IMR-90 (cell line): Measurements from ENCODE around the gene CCDC43. TPM values are rescaled to one million over a fixed set of nuclear protein-coding genes. Genes with fewer than 3 reads are reported as not detected.
"Not testable (repeated sequence)": the region's sequence is repeated elsewhere in the genome, so short reads cannot be mapped to it uniquely, and the experiment has no call there.

Experiments
- ATAC-seq: fragments of 200-7000 bp; cut with Tn5 transposase; 2 replicates; pipeline ENCODE4 v1.9.1; 2020; ENCODE audit warnings: low read depth, mild to moderate bottlenecking, moderate library complexity
- BruUV-seq: library from RNA; stranded (reverse); fragments of 400-500 nt; replicated peaks from 2 replicates; lab custom pipeline; 2021; lab: Mats Ljungman, UMichigan
- CTCF ChIA-PET: fragments of 300-600 bp; formaldehyde crosslinking; extraction: SDS; loops from one replicate; lab custom pipeline; 2021; ENCODE audit warnings: antibody characterized with exemption; lab: Yijun Ruan, JAX
- POLR2A ChIA-PET: fragments of 300-600 bp; sonication (Branson Sonifier 250); formaldehyde crosslinking; loops from one replicate; lab custom pipeline; 2022; ENCODE audit warnings: antibody characterized with exemption; ENCODE audit not compliant: unreplicated experiment; lab: Charles Lee
- DNase-seq: peaks from one replicate; pipeline ENCODE4 v3.0.0; 2013
- H2AFZ ChIP-seq: replicated peaks from 2 replicates; pipeline ENCODE3; 2013; ENCODE audit warnings: low read length, mild to moderate bottlenecking; ENCODE audit not compliant: poor library complexity
- H2AK5ac ChIP-seq: 2 replicates; pipeline ENCODE4 v1.6.1; 2013; ENCODE audit warnings: low read depth, low read length, inconsistent platforms
- H2AK9ac ChIP-seq: replicated peaks from 2 replicates; pipeline ENCODE3; 2013; ENCODE audit warnings: mild to moderate bottlenecking, low read depth, low read length, moderate library complexity; ENCODE audit not compliant: poor library complexity
- H2BK120ac ChIP-seq: 2 replicates; pipeline ENCODE4 v1.6.1; 2013; ENCODE audit warnings: low read depth, low read length, inconsistent platforms
- H2BK15ac ChIP-seq: 3 replicates; pipeline ENCODE4 v1.6.1; 2013; ENCODE audit warnings: low read depth, low read length, inconsistent platforms
- H2BK20ac ChIP-seq: 2 replicates; pipeline ENCODE4 v1.6.1; 2013; ENCODE audit warnings: low read depth, mild to moderate bottlenecking, inconsistent platforms, low read length, moderate library complexity
- H2BK5ac ChIP-seq: 2 replicates; pipeline ENCODE4 v1.6.1; 2013; ENCODE audit warnings: mild to moderate bottlenecking, low read depth, low read length, inconsistent platforms; ENCODE audit not compliant: poor library complexity, severe bottlenecking
- H3K14ac ChIP-seq: replicated peaks from 2 replicates; pipeline ENCODE4 v1.6.1; 2013; ENCODE audit warnings: low read depth, low read length, inconsistent platforms
- H3K18ac ChIP-seq: 2 replicates; pipeline ENCODE4 v1.6.1; 2013; ENCODE audit warnings: low read depth, low read length, control low read depth
- H3K23ac ChIP-seq: 2 replicates; pipeline ENCODE4 v1.6.1; 2013; ENCODE audit warnings: low read depth, low read length, inconsistent platforms
- H3K27ac ChIP-seq: 2 replicates; pipeline ENCODE4 v1.5.1; 2013; ENCODE audit warnings: mild to moderate bottlenecking, control low read depth, low read length; ENCODE audit not compliant: insufficient read depth
- H3K27me3 ChIP-seq: 2 replicates; pipeline ENCODE4 v1.6.1; 2013; ENCODE audit warnings: low read length; ENCODE audit not compliant: control insufficient read depth, insufficient read depth
- H3K36me3 ChIP-seq: 2 replicates; pipeline ENCODE4 v1.6.1; 2013; ENCODE audit warnings: low read length, mixed read lengths; ENCODE audit not compliant: control insufficient read depth, insufficient read depth
- H3K4ac ChIP-seq: 2 replicates; pipeline ENCODE4 v1.6.1; 2013; ENCODE audit warnings: low read depth, low read length, inconsistent platforms
- H3K4me1 ChIP-seq: 2 replicates; pipeline ENCODE4 v1.6.1; 2013; ENCODE audit warnings: low read length, mixed read lengths; ENCODE audit not compliant: control insufficient read depth, insufficient read depth
- H3K4me2 ChIP-seq: 2 replicates; pipeline ENCODE4 v1.6.1; 2013; ENCODE audit warnings: low read depth, mild to moderate bottlenecking, control low read depth, low read length, moderate library complexity
- H3K4me3 ChIP-seq: 2 replicates; pipeline ENCODE4 v1.5.1; 2013; ENCODE audit warnings: low read depth, mild to moderate bottlenecking, control low read depth, low read length, moderate library complexity; ENCODE audit not compliant: insufficient read depth
- H3K56ac ChIP-seq: 2 replicates; pipeline ENCODE4 v1.6.1; 2013; ENCODE audit warnings: low read length, inconsistent platforms; ENCODE audit not compliant: insufficient read depth; ENCODE audit errors: extremely low read depth
- H3K79me1 ChIP-seq, 2 experiments: 2 replicates each; pipeline ENCODE4 v1.6.1; 2013; ENCODE audit warnings: low read length in 2 of 2, inconsistent platforms in 1 of 2, low read depth in 1 of 2
- H3K9ac ChIP-seq: 2 replicates; pipeline ENCODE4 v1.6.1; 2013; ENCODE audit warnings: low read depth, low read length, control low read depth
- H3K9me1 ChIP-seq: 2 replicates; pipeline ENCODE4 v1.6.1; 2013; ENCODE audit warnings: low read length, inconsistent platforms; ENCODE audit not compliant: insufficient read depth
- H3K9me3 ChIP-seq: 2 replicates; pipeline ENCODE4 v1.6.1; 2013; ENCODE audit warnings: low read length; ENCODE audit not compliant: control insufficient read depth, insufficient read depth
- H4K20me1 ChIP-seq: 2 replicates; pipeline ENCODE4 v1.6.1; 2013; ENCODE audit warnings: low read length, inconsistent platforms; ENCODE audit not compliant: insufficient read depth
- H4K5ac ChIP-seq: 2 replicates; pipeline ENCODE4 v1.6.1; 2013; ENCODE audit warnings: mild to moderate bottlenecking, low read depth, low read length, control low read depth
- H4K8ac ChIP-seq, 2 experiments: 2 replicates each; pipeline ENCODE4 v1.6.1; 2013; ENCODE audit warnings: low read depth in 2 of 2, low read length in 2 of 2, control low read depth in 1 of 2, inconsistent platforms in 1 of 2
- H4K91ac ChIP-seq: 2 replicates; pipeline ENCODE4 v1.6.1; 2013; ENCODE audit warnings: low read depth, low read length, inconsistent platforms; ENCODE audit not compliant: insufficient read depth
- WGBS, 2 experiments: methylation state at CpG; one replicate each; pipeline versions ENCODE4 v1.1.5 to v1.1.7; 2013; ENCODE audit warnings: missing lambda C conversion rate in 2 of 2; ENCODE audit not compliant: insufficient read length in 1 of 2; ENCODE audit errors: extremely low coverage in 2 of 2; 5-methylcytosine and 5-hydroxymethylcytosine counted together
- dilution Hi-C: fragments of 300-500 bp; cut with HindIII; formaldehyde crosslinking; loops from one replicate; pipeline ENCODE4 v1.14.3; 2018; ENCODE audit warnings: low sequenced_read_pairs; ENCODE audit not compliant: unreplicated experiment
- in situ Hi-C: fragments of 300-500 bp; cut with MboI; formaldehyde crosslinking; loops from 3 replicates; pipeline ENCODE4 v1.14.3; 2019; ENCODE audit warnings: low sequenced_read_pairs, inconsistent platforms, mixed read lengths
- intact Hi-C: fragments of 100-400 bp; cut with micrococcal nuclease; formaldehyde crosslinking; loops from 2 replicates; pipeline ENCODE4 v1.10.0; 2022
- polyA plus RNA-seq, 3 experiments: library from polyadenylated mRNA; depleted of rRNA; stranded (reverse); fragments of >200 nt; gene quantifications; 2 replicates each; pipeline ENCODE4 v1.2.3, GENCODE V29; 2012; ENCODE audit warnings: low replicate concordance in 1 of 3
- total RNA-seq: library from RNA; depleted of rRNA; stranded (reverse); fragments of >200 nt; gene quantifications from 2 replicates; pipeline ENCODE4 v1.2.3, GENCODE V29; 2012

Gene CCDC43
- total and polyA plus RNA-seq, 2 of the 4 experiments (the other 2 are of a cell fraction), result 11.3 to 20.8 TPM

DNA sequence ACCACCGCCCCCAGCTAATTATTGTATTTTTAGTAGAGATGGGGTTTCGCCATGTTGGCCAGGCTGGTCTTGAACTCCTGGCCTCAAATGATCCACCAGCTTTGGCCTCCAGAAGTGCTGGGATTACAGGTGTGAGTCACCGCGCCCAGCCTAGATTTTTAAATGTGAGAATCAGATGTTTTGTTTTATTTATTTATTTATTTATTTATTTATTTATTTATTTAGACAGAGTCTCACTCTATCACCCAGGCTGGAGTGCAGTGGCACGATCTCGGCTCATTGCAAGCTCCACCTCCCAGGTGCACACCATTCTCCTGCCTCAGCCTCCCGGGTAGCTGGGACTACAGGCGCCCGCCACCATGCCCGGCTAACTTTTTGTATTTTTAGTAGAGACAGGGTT lies 10.7 kb upstream of the CCDC43 start:
- H3K4ac ChIP-seq, intact Hi-C loops, BruUV-seq, CTCF ChIA-PET, H4K91ac ChIP-seq, H3K4me2 ChIP-seq, H4K8ac ChIP-seq, H3K36me3 ChIP-seq, H2AFZ ChIP-seq, H3K9ac ChIP-seq, H3K23ac ChIP-seq, H4K5ac ChIP-seq, H3K9me1 ChIP-seq, ATAC-seq, H3K18ac ChIP-seq, H2AK5ac ChIP-seq, H2BK5ac ChIP-seq, H3K4me3 ChIP-seq, H3K27ac ChIP-seq, H2BK15ac ChIP-seq, H3K27me3 ChIP-seq, POLR2A ChIA-PET, H3K79me1 ChIP-seq, H2BK120ac ChIP-seq, dilution Hi-C loops, H3K4me1 ChIP-seq, in situ Hi-C loops, H3K56ac ChIP-seq, H4K20me1 ChIP-seq, H2BK20ac ChIP-seq, DNase-seq, H2AK9ac ChIP-seq, H3K14ac ChIP-seq, H3K9me3 ChIP-seq: not testable (repeated sequence)
- WGBS, 2 experiments, result no CpG with 5 or more reads among the region's 10 CpGs
